Measurements from ENCODE around the gene RASGRP2. TPM values are rescaled to one million over a fixed set of nuclear protein-coding genes. Genes with fewer than 3 reads are reported as not detected.

The RASGRP2 gene
- total RNA-seq, 2 donors from 2014 or later = 13.3 to 28.7 TPM

DNA sequence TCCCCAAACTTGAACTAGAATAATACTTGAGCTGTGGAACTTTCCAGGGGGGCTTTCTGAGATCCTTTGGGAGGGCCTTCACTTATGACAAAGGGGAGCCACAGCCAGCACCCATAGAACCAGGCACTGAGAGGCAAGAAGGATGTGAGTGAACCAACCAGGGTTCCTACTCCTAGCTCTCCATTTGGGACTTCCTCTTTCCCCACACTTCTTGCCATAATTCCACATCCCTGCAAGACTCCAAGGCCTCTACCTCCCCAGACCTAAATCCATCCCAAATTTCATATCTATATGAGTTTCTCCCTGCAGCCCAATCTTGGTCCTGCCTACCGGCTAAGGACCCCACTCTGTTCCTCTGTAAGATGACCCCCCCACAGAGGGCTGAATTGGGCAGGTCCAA is 52.4 kb downstream of the RASGRP2 start:
- no peaks in the 10 kb centered on the region for H3K4me1 ChIP-seq (replicated peaks)
- intact Hi-C loops (cut with DNase I) = no loop called here
- no peaks in the 10 kb centered on the region for H3K27me3 ChIP-seq (replicated peaks; ENCODE audit: insufficient read depth)
- no peak for DNase-seq (ENCODE audit: low spot score)
- WGBS = 91% methylated on average over 1 of the region's 1 CpG
- H3K36me3 ChIP-seq = no peaks in the 10 kb centered on the region
- TF ChIP-seq, protein P1, sequence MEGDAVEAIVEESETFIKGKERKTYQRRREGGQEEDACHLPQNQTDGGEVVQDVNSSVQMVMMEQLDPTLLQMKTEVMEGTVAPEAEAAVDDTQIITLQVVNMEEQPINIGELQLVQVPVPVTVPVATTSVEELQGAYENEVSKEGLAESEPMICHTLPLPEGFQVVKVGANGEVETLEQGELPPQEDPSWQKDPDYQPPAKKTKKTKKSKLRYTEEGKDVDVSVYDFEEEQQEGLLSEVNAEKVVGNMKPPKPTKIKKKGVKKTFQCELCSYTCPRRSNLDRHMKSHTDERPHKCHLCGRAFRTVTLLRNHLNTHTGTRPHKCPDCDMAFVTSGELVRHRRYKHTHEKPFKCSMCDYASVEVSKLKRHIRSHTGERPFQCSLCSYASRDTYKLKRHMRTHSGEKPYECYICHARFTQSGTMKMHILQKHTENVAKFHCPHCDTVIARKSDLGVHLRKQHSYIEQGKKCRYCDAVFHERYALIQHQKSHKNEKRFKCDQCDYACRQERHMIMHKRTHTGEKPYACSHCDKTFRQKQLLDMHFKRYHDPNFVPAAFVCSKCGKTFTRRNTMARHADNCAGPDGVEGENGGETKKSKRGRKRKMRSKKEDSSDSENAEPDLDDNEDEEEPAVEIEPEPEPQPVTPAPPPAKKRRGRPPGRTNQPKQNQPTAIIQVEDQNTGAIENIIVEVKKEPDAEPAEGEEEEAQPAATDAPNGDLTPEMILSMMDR (IDR thresholded peaks at IDR 0.05) = no peak
- TF ChIP-seq POLR2A (IDR thresholded peaks at IDR 0.05) = no peak
- TF ChIP-seq POLR2AphosphoS5 (IDR thresholded peaks at IDR 0.05) = no peak
- no peak overlapping the region for H3K4me3 ChIP-seq
- no peaks in the 10 kb centered on the region for H3K9me3 ChIP-seq
- H3K27ac ChIP-seq = no peak overlapping the region

DNA sequence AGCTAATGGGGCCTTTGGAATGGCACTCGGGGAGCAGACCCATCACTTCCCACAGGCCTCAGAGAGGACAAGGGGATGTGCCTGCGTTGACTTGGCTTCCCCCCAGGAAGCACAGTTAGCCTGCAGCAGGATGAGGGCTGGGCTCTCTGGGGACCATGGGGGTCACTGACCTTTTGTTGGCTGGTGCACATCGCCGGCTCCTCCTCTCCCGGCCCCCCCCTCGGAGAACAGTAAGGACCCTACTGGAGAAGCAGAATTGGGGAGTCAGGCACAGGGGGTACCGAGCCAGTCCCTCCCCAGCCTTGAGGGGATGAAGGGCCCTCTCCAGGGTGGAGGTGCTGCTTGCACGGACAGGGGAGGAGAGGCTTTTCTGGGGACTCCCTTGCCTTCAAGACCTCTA is 53.7 kb downstream of the RASGRP2 start:
- 72% methylated on average over 8 of the region's 8 CpGs for WGBS
- no peaks in the 10 kb centered on the region for H3K27me3 ChIP-seq (replicated peaks; ENCODE audit: insufficient read depth)
- intact Hi-C loops (cut with DNase I) = no loop called here
- H3K4me1 ChIP-seq (replicated peaks) = no peaks in the 10 kb centered on the region
- TF ChIP-seq POLR2AphosphoS5 (IDR thresholded peaks at IDR 0.05) = no peak
- TF ChIP-seq POLR2A (IDR thresholded peaks at IDR 0.05) = no peak
- H3K9me3 ChIP-seq = no peaks in the 10 kb centered on the region
- H3K36me3 ChIP-seq = no peaks in the 10 kb centered on the region
- no peak overlapping the region for H3K4me3 ChIP-seq
- DNase-seq (ENCODE audit: low spot score) = no peak
- no peak overlapping the region for H3K27ac ChIP-seq

DNA sequence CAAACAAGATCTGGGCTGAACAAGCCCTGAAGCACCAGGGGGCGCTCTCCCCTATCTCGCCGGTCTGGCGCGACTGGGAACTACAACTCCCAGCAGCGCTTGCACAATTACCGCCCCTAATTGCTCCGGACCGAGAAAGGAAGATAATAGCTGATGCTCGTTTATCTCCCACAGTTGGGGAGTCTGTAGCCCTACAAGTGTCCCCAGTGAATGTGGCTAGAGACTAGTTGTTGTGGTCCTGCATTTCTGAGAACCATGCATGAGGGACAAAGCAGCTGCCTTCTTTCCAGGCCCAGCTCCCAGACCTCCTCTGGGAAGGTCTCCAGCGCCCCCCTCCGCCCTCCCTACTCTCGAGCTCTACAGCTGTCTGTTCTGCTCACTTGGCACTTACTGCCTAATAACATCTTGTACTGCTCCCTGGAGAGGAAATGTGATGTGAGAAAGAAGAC is 55.4 kb downstream of the RASGRP2 start:
- WGBS = 2% methylated on average over 13 of the region's 13 CpGs
- Histone ChIP-seq H3K27me3 (replicated peaks; ENCODE audit: insufficient read depth) (no peaks in the 10 kb centered on the region), H3K27ac (peak overlapping the region; percentile 28 to 41), H3K4me1 (replicated peaks) (no peaks in the 10 kb centered on the region), H3K9me3 (no peaks in the 10 kb centered on the region), H3K36me3 (no peaks in the 10 kb centered on the region), H3K4me3 (peak overlapping the region in 1 of 2 donors; percentile 21)
- peak; percentile 75 for DNase-seq (ENCODE audit: low spot score)
- intact Hi-C loops (cut with DNase I) = loop anchor here (2.0 kb wide), 1 partner anchor 34 kb away; the partner anchor contains the start of gene NRXN2
- TF ChIP-seq POLR2A (IDR thresholded peaks at IDR 0.05) = no peak
- peak; percentile 68 for TF ChIP-seq POLR2AphosphoS5 (IDR thresholded peaks at IDR 0.05)
- TF ChIP-seq, protein P1 (IDR thresholded peaks at IDR 0.05) = peak; percentile 68 to 92 (median 89)

DNA sequence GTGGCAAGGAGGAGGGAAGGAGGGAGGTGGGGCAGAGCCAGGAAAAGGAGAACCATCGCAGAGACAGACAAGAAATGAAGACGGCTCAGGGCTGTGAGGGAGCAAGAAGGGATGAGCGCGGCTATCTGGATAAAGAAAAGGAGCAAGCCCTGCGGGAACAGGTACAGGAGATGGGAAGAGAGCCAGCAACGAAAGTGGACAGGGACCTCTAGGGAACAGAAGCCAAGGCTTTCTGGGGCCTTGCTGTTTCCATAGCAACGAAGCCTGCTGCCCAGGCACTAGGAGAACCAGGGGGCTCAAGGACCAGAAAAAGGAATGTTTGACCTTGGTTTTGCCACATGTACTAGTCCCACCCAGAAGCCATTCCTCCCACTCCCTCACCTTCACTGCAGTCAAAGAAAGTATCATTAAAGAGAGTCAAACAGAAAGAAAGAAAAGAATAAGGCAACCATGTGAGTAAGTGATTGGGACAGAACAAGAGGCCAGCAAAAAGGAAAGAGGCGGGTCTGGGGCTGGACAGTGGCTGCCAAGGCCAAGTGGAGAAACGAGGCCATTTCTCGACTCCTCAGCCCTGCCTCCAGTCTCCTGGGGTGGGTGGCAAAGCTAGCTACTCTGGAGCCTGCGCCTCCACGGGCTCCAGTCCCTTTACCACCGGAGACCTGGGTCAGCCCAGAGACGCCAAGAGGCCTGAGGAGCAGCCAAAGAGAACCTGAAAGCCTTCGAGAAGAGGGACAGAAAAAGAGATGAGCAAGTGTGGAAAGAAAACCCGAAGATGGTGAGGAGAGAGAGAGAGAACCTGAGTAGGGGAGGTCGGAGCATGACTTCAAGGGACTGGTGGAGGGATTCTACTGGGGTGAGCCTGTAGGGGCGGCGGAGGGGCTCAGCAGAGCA is 56.1 kb downstream of the RASGRP2 start:
- Histone ChIP-seq H3K27ac (peak overlapping the region in 1 of 2 donors; percentile 41), H3K4me3 (no peak overlapping the region), H3K27me3 (replicated peaks; ENCODE audit: insufficient read depth) (no peaks in the 10 kb centered on the region), H3K4me1 (replicated peaks) (no peaks in the 10 kb centered on the region), H3K36me3 (no peaks in the 10 kb centered on the region), H3K9me3 (no peaks in the 10 kb centered on the region)
- intact Hi-C loops (cut with DNase I) = loop anchor here (2.0 kb wide), 1 partner anchor 35 kb away; the partner anchor contains the start of gene NRXN2
- 52% methylated on average over 19 of the region's 19 CpGs for whole genome bisulfite sequencing
- DNase-seq (ENCODE audit: low spot score) = no peak
- TF ChIP-seq POLR2AphosphoS5 (IDR thresholded peaks at IDR 0.05) = no peak
- TF ChIP-seq, protein P1 (IDR thresholded peaks at IDR 0.05) = no peak
- no peak for TF ChIP-seq POLR2A (IDR thresholded peaks at IDR 0.05)

DNA sequence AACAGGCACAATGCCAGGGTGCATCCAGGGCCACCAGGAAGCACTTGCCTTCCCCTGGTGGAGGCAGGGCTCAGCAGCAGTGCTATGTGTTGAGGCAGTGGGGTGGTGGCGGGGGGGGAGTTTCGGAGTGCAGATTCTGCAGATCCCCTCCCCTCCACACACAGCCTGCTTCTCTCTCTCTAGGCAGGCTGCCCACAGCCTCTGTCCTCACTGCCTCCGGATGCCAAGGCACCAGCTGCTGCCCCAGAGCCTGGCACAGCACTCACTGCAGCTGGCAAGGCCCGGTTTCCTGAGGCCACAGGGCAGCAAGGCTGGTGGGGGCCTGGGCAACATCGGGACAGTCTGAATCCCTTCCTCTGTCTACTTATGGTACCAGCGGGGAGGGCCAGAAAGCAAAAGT is 56.7 kb downstream of the RASGRP2 start:
- DNase-seq (ENCODE audit: low spot score) = no peak
- H3K27me3 ChIP-seq (replicated peaks; ENCODE audit: insufficient read depth) = no peaks in the 10 kb centered on the region
- H3K27ac ChIP-seq = no peak overlapping the region
- H3K9me3 ChIP-seq = no peaks in the 10 kb centered on the region
- H3K4me3 ChIP-seq = no peak overlapping the region
- H3K4me1 ChIP-seq (replicated peaks) = no peaks in the 10 kb centered on the region
- intact Hi-C loops (cut with DNase I) = no loop called here
- H3K36me3 ChIP-seq = no peaks in the 10 kb centered on the region
- 51% methylated on average over 6 of the region's 6 CpGs for WGBS
- no peak for TF ChIP-seq POLR2AphosphoS5 (IDR thresholded peaks at IDR 0.05)
- TF ChIP-seq, protein P1 (IDR thresholded peaks at IDR 0.05) = no peak
- TF ChIP-seq POLR2A (IDR thresholded peaks at IDR 0.05) = no peak

All from prostate gland (tissue), 2 donors.